HG03064 (cell line): ENCODE data around the gene TUBA4B.
"Not testable (repeated sequence)": the region's sequence is repeated elsewhere in the genome, so short reads cannot be mapped to it uniquely, and the experiment has no call there.

Experiments
- ATAC-seq: cut with Tn5 transposase; IDR thresholded peaks from one replicate; pipeline ENCODE4 v1.9.1; 2021; ENCODE audit warnings: low read depth; ENCODE audit not compliant: unreplicated experiment

Gene TUBA4B

GRCh38 chr2:219309278-219309677, 56.2 kb downstream of the TUBA4B start, which contains the start of gene PTPRN:
Gene PTPRN (minus strand): TSS chr2:219309401. CDS start chr2:219309332, 69 bp downstream.
- ATAC-seq, result no peak

DNA sequence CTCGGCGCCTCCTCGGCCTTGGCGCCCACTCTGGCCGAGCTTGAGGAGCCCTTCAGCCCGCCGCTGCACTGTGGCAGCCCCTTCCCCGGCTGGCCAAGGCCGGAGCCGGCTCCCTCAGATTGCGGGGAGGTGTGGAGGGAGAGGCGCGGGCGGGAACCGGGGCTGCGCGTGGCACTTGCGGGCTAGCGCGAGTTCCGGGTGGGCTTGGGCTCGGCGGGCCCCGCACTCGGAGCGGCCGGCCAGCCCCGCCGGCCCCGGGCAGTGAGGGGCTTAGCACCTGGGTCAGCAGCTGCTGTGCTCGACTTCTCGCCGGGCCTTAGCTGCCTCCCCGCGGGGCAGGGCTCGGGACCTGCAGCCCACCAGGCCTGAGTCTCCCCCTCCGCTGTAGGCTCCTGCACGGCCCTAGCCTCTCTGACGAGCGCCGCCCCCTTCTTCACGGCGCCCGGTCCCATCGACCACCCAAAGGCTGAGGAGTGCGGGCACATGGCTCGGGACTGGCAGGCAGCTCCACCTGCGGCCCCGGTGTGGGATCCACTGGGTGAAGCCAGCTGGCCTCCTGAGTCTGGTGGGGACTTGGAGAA, 59.7 kb downstream of the TUBA4B start:
- ATAC-seq, result not testable (repeated sequence)

DNA sequence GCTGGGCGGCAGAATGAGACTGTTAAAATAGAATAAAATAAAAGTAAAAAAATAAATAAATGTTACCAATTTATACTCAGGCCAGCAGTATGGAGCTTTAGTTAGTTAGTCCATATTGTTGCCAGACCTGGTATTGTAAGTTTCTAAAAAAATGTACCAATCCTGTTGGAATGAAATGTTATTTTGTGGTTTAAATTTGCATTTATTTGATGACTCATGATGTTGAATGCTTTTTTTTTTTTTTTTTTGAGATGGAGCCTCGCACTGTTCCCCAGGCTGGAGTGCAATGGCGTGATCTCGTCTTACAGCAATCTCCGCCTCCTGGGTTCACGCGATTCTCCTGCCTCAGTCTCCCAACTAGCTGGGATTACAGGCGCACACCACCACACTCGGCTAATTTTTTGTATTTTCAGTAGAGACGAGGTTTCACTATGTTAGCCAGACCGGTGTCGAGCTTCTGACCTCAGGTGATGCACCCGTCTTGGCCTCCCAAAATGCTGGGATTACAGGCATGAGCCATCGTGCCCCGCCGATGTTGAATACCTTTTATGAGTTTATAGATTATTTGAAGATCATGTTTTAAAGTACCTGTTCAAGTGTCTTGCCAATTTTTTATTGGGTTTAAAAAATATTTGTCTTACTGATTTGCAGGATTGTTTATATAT, 61.9 kb downstream of the TUBA4B start:
- no peak for ATAC-seq
